Measurements from ENCODE around the gene MEIOB.

DNA sequence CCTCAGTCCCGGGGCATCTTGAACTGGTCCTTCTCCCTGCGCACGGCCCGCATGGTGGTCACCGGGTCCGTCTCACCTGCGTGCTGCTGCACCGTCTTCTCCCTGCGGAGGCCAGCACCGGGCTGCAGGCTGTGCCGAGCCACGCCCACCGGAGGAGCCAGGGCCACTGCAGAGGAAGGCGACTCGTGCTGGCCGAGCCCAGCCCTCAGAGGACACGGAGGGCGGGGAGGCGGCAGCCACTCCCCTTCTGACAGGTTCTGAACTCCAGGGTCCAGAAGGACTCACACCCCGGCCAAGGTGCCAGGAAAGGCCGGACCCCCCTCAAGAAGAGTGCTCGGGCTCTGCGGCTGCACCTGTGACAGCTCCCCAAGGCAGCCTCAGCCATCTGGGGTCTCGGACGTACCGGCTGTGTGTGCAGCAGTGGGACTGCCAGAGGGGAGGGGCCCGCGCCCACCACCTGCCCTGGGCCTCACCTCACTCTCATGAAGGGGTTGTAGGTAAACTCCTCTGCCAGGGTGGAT lies 62.6 kb downstream of the MEIOB start:
- TF ChIP-seq, protein P1, sequence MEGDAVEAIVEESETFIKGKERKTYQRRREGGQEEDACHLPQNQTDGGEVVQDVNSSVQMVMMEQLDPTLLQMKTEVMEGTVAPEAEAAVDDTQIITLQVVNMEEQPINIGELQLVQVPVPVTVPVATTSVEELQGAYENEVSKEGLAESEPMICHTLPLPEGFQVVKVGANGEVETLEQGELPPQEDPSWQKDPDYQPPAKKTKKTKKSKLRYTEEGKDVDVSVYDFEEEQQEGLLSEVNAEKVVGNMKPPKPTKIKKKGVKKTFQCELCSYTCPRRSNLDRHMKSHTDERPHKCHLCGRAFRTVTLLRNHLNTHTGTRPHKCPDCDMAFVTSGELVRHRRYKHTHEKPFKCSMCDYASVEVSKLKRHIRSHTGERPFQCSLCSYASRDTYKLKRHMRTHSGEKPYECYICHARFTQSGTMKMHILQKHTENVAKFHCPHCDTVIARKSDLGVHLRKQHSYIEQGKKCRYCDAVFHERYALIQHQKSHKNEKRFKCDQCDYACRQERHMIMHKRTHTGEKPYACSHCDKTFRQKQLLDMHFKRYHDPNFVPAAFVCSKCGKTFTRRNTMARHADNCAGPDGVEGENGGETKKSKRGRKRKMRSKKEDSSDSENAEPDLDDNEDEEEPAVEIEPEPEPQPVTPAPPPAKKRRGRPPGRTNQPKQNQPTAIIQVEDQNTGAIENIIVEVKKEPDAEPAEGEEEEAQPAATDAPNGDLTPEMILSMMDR (IDR thresholded peaks at IDR 0.05), result no peak
- TF ChIP-seq POLR2A (IDR thresholded peaks at IDR 0.05), result no peak

All from esophagus squamous epithelium (tissue), 4 donors.